Activated CD8-positive, alpha-beta memory T cell treated with anti-CD3 and anti-CD28 coated beads, Interleukin-2, amount 50 U/mL, for 1 hour (primary cell): ENCODE results near the gene C9orf72.
A peak's percentile ranks its signal among the peaks of the same experiment; 100 is the strongest.

Experiments used
- DNase-seq: peaks from one replicate; pipeline ENCODE4 v3.0.0-alpha.2; 2020; ENCODE audit errors: extremely low read depth

C9orf72 gene

GRCh38 chr9:27538647-27539046, 34.6 kb downstream of the C9orf72 start:
- DNase-seq: no peak

GRCh38 chr9:27537756-27538155, 35.5 kb downstream of the C9orf72 start:
- DNase-seq: no peak

- DNase-seq: no peak
Observed at GRCh38 chr9:27537027-27537435, 36.2 kb downstream of the C9orf72 start.

GRCh38 chr9:27536168-27536567, 37.1 kb downstream of the C9orf72 start:
- DNase-seq: no peak

GRCh38 chr9:27535701-27536118, 37.6 kb downstream of the C9orf72 start:
- DNase-seq: no peak

- DNase-seq: no peak
Observed at GRCh38 chr9:27534658-27535209, 38.5 kb downstream of the C9orf72 start.

GRCh38 chr9:27534131-27534530, 39.1 kb downstream of the C9orf72 start:
- no peak for DNase-seq

GRCh38 chr9:27533311-27533710, 40.0 kb downstream of the C9orf72 start:
- no peak for DNase-seq

GRCh38 chr9:27532046-27532445, 41.2 kb downstream of the C9orf72 start:
- DNase-seq: no peak

- no peak for DNase-seq
Observed at GRCh38 chr9:27530915-27531755, 42.1 kb downstream of the C9orf72 start.

GRCh38 chr9:27529316-27530278, 43.7 kb downstream of the C9orf72 start, which contains the start of gene MOB3B:
MOB3B (minus strand) TSS chr9:27529814; CDS start chr9:27455550, 74,264 bp downstream.
- peak; percentile 30 for DNase-seq

GRCh38 chr9:27528886-27529315, 44.4 kb downstream of the C9orf72 start:
- DNase-seq: no peak

- DNase-seq: no peak
Observed at GRCh38 chr9:27528076-27528885, 45.0 kb downstream of the C9orf72 start.

GRCh38 chr9:27527702-27528075, 45.6 kb downstream of the C9orf72 start:
- no peak for DNase-seq

- DNase-seq: no peak
Observed at GRCh38 chr9:27524236-27524635, 49.0 kb downstream of the C9orf72 start, which contains the start of gene IFNK. IFNK (plus strand) TSS chr9:27524290; CDS start chr9:27524337, 47 bp downstream.

GRCh38 chr9:27523141-27523540, 50.1 kb downstream of the C9orf72 start:
- DNase-seq: no peak

GRCh38 chr9:27520986-27521385, 52.3 kb downstream of the C9orf72 start:
- no peak for DNase-seq

- DNase-seq: no peak
Observed at GRCh38 chr9:27519466-27520465, 53.5 kb downstream of the C9orf72 start.

GRCh38 chr9:27518809-27519208, 54.5 kb downstream of the C9orf72 start:
- DNase-seq: no peak

GRCh38 chr9:27518006-27518405, 55.3 kb downstream of the C9orf72 start:
- DNase-seq: no peak
